ENCODE results near the gene MED20.

The MED20 gene

GRCh38 chr6:41914343-41914742, 6.6 kb downstream of the MED20 start:
- DNase-seq (ENCODE audit: low read depth) = no peak

GRCh38 chr6:41909727-41910126, 11.2 kb downstream of the MED20 start:
- DNase-seq (ENCODE audit: low read depth) = no peak

- DNase-seq (ENCODE audit: low read depth) = peak; percentile 6
These were observed 18.9 kb downstream of the MED20 start for GRCh38 chr6:41901882-41902519.

GRCh38 chr6:41900861-41901260, 20.1 kb downstream of the MED20 start:
- DNase-seq (ENCODE audit: low read depth) = no peak

GRCh38 chr6:41896281-41896680, 24.7 kb downstream of the MED20 start:
- no peak for DNase-seq (ENCODE audit: low read depth)

- peak; percentile 88 for DNase-seq (ENCODE audit: low read depth)
These were observed 25.4 kb downstream of the MED20 start, which contains the start of gene USP49 for GRCh38 chr6:41895300-41896233. TSS of gene USP49 (minus strand) at chr6:41895375. CDS start at chr6:41806983, 88,392 bp downstream.

- DNase-seq (ENCODE audit: low read depth) = no peak
These were observed 26.3 kb downstream of the MED20 start for GRCh38 chr6:41894366-41895299.

- no peak for DNase-seq (ENCODE audit: low read depth)
These were observed 27.9 kb downstream of the MED20 start for GRCh38 chr6:41892921-41893564.

GRCh38 chr6:41887331-41887751, 33.6 kb downstream of the MED20 start:
- DNase-seq (ENCODE audit: low read depth) = no peak

GRCh38 chr6:41885930-41886329, 35.0 kb downstream of the MED20 start:
- no peak for DNase-seq (ENCODE audit: low read depth)

- DNase-seq (ENCODE audit: low read depth) = no peak
These were observed 36.0 kb downstream of the MED20 start for GRCh38 chr6:41884957-41885356.

GRCh38 chr6:41881506-41881905, 39.4 kb downstream of the MED20 start:
- no peak for DNase-seq (ENCODE audit: low read depth)

GRCh38 chr6:41878961-41879405, 42.0 kb downstream of the MED20 start:
- DNase-seq (ENCODE audit: low read depth) = no peak

GRCh38 chr6:41878246-41878645, 42.7 kb downstream of the MED20 start:
- no peak for DNase-seq (ENCODE audit: low read depth)

GRCh38 chr6:41877051-41877680, 43.8 kb downstream of the MED20 start:
- DNase-seq (ENCODE audit: low read depth) = no peak

- no peak for DNase-seq (ENCODE audit: low read depth)
These were observed 46.2 kb downstream of the MED20 start for GRCh38 chr6:41874741-41875140.

GRCh38 chr6:41872147-41872546, 48.8 kb downstream of the MED20 start:
- DNase-seq (ENCODE audit: low read depth) = no peak

GRCh38 chr6:41871691-41872090, 49.2 kb downstream of the MED20 start:
- no peak for DNase-seq (ENCODE audit: low read depth)

- DNase-seq (ENCODE audit: low read depth) = no peak
These were observed 61.6 kb downstream of the MED20 start for GRCh38 chr6:41859356-41859755.

- DNase-seq (ENCODE audit: low read depth) = no peak
These were observed 62.2 kb downstream of the MED20 start for GRCh38 chr6:41858703-41859102.

All from stimulated activated CD8-positive, alpha-beta memory T cell treated with anti-CD3 and anti-CD28 coated beads, Interleukin-12 subunit alpha, Interleukin-12 subunit beta, amount 100 ng/mL, for 4 hours (primary cell).